ENCODE data around the gene ZFPM1.

DNA sequence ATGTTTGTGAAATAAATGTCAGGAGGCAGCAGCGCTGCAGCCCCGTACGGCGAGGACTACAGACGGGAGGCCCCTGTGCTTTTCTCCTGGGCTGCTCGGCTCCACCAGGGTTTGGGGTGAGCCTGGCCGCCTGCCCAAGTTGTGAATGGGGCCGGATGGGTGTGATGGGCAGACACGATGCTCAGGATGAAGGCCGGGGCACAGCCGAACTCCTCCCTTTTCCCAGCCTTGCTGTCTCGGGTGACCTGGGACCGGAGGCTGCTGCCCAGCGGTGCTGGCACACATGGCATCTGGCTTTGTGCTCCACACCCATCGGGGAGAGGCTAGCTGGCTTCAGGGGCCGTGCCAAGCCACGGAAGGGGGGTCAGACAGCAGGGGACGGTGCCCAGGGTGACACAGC lies 34.2 kb upstream of the ZFPM1 start:
- TF ChIP-seq CTCF (IDR thresholded peaks at IDR 0.05 in 2 of 3, conservative IDR thresholded peaks at IDR 0.05 in 1 of 3; ENCODE audit: borderline replicate concordance in 1 of 3, insufficient read depth in 1 of 3, low read depth in 2 of 3, low read length in 2 of 3) = no peak
- no peak for TF ChIP-seq POLR2A (IDR thresholded peaks at IDR 0.05; ENCODE audit: borderline replicate concordance, extremely low read depth, insufficient read depth, insufficient read length)
- no peak for TF ChIP-seq EZH2 (IDR thresholded peaks at IDR 0.05)
- no peak for TF ChIP-seq POLR2AphosphoS5 (IDR thresholded peaks at IDR 0.05; ENCODE audit: low read depth, low read length)
- no peak for TF ChIP-seq RAD21 (IDR thresholded peaks at IDR 0.05; ENCODE audit: low read depth)
- TF ChIP-seq ZNF274 (IDR thresholded peaks at IDR 0.05; ENCODE audit: low read depth, low read length) = no peak
- no peak for TF ChIP-seq REST (IDR thresholded peaks at IDR 0.05; ENCODE audit: low read depth)
- TF ChIP-seq SIN3A (IDR thresholded peaks at IDR 0.05; ENCODE audit: low read depth) = no peak
- TF ChIP-seq SRF (IDR thresholded peaks at IDR 0.05; ENCODE audit: low read depth) = no peak

Measured in HCT116 (cell line).